HG03097 (cell line): Measurements from ENCODE around the gene BMAL2.

Source experiments
- ATAC-seq: cut with Tn5 transposase; IDR thresholded peaks from one replicate; pipeline ENCODE4 v1.9.1; 2021; ENCODE audit not compliant: unreplicated experiment, low FRiP score

Gene BMAL2

DNA sequence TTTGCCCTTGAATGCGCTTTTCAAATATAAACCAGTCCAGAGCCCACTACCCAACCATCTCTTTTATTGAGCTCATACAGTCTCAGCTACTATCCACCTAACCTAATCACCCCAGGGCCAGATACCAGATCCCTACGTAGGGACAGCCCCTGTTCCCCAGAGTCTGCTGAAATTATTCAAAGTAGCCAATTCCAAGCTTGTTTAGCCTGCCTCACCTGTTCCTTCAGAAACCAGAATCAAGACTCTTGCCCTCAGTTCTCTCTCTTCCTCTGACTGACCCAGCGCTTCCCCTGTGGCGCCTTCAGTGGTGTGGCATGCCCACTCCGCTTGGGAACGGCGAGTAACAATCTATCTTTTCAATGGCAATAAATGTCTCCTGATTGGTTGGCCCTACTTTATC, 18.8 kb downstream of the BMAL2 start:
- ATAC-seq, result no peak

- ATAC-seq, result no peak
These were observed 22.9 kb downstream of the BMAL2 start for GRCh38 chr12:27355486-27355885.

DNA sequence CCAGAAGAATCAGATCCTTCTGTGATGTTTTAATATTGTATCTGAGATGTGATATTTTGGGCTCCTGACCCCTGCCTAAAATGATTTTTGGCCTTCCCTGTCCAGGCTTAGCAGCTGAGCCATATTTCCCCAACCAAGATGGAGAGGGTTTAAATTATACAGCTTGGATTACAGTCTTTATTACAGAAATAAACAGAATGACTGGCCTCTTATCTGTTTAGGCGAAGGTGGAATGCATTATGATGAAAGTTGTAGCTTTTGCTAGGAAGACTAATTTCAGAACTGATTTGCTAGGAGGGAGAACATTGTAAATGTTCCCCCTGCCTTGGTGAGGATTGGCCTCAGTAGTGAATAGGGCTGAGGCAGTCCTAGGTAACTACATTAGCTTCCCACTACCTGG, 23.3 kb downstream of the BMAL2 start:
- no peak for ATAC-seq

GRCh38 chr12:27359578-27360340, 27.1 kb downstream of the BMAL2 start:
- ATAC-seq, result no peak

DNA sequence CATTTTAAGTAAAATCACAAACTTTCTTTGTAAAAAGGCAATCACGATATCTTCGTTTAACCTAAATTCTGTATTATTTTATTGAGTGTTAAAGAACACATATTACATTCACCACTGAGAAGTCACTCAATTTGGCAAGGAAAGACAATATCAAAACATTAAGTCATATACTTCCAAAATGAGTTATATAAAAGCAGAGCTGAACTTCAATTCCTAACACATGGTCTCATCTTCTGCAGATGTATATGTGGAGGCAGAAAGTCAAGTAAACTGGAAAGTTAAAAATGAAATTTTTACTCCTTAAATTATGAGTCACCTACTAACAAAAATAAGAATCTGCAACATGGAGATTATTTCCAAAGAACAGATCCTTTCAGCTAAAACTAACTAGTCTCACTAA, 28.7 kb downstream of the BMAL2 start:
- no peak for ATAC-seq

DNA sequence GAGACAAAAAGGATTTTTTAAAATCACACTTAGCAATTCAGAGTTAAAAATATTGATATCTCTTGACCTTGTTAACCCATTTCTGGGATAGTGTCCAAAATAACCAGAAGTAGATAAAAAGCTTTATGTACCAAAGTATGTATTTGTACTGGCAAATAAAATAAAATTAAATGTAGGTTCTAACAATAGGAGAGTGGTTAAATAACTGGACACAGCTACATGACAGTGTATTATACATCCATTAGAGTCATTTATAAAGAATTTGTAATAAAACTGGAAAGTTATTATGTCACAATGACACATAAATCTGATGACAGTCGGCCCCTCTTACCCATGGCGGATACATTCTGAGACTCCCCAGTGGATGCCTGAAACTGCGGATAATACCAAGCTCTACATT, 34.0 kb downstream of the BMAL2 start:
- no peak for ATAC-seq

GRCh38 chr12:27367078-27367477, 34.4 kb downstream of the BMAL2 start:
- ATAC-seq, result no peak

- ATAC-seq, result no peak
These were observed 49.6 kb downstream of the BMAL2 start for GRCh38 chr12:27382171-27382795.
